SKM-1 (cell line): Measurements from ENCODE around the gene NEURL3.
"Not testable (repeated sequence)": the region's sequence is repeated elsewhere in the genome, so short reads cannot be mapped to it uniquely, and the experiment has no call there.

ENCODE experiments used
- DNase-seq: peaks from one replicate; lab custom pipeline; 2025; ENCODE audit not compliant: unreplicated experiment; lab: John Stamatoyannopoulos, UW

Gene NEURL3

DNA sequence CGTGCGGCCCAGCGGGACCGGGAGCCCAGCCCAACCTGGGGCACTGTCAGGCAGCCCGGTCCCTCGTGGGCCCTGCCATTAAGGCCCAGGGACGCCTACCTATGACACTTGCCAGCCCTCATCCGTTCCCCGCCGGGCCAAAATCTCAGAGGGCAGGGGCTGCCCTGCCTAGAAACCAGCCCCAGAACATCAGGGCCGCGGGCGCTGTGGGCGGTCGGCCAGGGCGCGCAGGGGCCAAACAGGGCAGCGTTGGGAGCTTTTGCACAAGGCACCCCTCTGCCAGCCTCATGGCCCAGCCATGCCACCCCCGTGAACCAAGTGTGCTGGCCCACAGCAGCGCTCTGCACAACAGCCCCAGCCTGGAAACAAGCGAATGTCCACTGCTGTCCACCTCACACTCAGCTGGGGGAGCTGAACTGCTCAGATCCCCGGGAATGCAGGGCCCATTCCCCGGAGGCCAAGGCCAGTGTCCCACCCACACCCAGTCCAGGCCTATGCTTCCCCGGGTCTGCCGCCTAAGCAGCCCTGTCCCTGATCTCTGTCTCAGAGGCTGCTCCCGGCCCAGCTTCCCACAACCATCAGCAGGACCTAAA, 3.5 kb upstream of the NEURL3 start:
- no peak for DNase-seq

- DNase-seq = peak; percentile 42
Measured at GRCh38 chr2:96507957-96508520, 2.9 kb upstream of the NEURL3 start.

GRCh38 chr2:96506907-96507240, 1.7 kb upstream of the NEURL3 start:
- DNase-seq = no peak

DNA sequence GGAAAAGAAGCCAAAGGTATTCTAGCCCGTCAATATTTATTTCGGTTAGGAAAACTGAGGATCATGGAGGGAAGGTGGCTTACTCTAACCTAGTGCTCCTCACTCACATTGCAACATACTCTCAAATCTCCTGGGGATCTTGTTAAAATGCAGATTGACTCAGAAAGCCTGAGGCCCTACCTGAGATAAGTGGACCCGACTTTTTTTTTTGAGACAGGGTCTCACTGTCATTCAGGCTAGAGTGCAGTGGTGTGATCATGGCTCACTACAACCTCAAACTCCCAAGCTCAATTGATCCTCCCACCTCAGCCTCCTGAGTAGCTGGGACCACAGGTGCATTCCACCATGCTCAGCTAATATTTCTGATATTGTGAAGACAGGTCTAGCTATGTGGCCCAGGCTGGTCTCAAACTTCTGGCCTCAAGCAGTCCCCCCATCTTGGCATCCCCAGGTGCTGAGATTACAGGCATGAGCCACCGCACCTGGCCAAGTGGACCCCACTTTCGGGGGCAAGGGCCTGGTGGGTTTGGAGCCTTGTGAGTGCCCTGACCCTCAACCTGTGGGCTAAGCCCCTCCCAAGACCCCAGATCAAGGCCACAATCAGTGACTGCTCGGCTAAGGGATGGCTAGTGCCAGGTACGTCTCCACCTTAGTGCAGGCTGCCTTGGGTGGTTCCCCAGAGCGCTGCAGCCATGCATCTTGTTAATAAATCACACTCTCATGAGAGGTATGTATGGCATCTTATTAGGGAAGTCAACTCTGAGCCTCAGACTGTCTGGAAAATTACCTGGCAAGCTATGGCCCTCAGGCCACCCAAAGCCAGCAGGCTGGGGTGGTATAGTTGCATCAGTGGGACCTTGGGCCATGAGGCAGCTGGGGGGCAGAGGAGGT, 1.1 kb upstream of the NEURL3 start:
- DNase-seq = no peak

DNA sequence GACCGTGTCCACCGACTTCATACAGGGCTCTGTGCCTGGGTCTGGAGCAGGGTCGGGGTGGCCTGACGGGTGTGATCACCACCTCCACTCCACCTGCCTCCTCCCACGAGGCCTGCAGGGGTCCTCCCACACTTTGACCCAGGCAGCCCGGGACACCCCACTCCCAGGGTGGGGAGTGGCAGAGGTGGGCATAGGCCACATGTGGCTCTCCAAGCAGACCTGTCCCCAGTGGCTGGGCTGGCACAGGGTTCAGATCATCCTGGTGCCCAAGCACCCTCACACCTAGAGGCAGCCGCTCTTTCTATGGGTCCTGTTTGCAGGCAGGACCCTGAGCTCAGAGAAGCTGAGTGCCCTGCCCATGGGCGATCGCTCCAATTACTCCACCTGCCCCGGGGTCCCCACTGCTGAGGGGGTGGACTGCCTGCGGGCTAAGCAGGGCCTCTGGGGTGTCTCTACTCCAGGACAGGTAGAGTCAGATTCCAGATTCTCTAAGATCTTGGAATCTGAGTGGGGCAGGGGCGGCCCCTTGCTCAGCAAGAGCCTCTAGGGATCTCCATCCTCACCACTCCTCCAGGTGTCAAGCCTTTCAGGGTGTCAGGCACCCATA, 1.4 kb downstream of the NEURL3 start:
- DNase-seq = no peak

GRCh38 chr2:96502891-96503636, 2.1 kb downstream of the NEURL3 start:
- DNase-seq = no peak

DNA sequence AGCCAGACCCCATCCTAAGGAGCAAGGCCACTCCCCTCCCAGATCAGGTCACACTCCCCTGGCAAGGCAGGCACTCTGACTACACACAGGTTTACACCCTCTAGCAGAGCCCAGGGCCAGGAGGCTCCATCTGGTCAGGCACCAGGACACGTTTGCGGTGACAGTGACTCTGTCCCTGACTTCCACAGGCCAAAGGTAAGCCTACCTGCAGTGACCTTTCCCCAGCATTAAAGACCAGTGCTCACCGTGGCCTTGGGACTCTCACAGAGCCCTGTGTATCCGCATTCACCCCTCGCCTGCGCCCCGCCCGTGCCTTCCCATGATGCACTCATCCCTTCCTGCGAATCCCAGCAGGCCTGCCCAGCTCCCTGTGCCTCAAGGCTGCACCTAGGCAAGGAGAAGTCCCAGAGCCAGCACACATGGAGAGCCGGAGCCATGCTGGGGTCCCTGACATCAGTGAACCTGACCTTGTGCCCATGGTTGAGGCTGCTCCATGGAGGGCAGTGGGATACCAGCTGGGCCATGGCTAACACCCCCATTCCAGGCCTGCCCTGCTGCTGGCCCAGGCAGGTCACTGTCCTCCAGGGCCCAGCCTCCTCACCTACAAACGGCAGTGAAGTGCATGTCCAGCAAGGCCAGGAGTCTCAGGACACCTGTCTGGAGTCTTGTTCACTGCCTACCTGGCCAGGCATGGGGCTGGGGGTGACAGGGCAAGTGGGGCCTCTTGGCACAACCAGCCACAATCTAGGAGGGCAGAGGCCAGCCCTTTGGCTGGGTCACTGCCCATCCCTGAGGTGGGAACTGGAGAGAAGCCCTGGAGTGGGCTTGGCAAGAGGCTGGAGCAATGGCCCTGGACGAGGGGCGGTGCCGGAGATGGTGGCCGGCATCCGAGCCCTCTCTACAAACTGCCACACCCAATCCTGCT, 3.0 kb downstream of the NEURL3 start:
- DNase-seq = no peak

GRCh38 chr2:96501471-96501874, 3.7 kb downstream of the NEURL3 start:
- DNase-seq = no peak

- DNase-seq = no peak
Measured at GRCh38 chr2:96500385-96501066, 4.6 kb downstream of the NEURL3 start.

DNA sequence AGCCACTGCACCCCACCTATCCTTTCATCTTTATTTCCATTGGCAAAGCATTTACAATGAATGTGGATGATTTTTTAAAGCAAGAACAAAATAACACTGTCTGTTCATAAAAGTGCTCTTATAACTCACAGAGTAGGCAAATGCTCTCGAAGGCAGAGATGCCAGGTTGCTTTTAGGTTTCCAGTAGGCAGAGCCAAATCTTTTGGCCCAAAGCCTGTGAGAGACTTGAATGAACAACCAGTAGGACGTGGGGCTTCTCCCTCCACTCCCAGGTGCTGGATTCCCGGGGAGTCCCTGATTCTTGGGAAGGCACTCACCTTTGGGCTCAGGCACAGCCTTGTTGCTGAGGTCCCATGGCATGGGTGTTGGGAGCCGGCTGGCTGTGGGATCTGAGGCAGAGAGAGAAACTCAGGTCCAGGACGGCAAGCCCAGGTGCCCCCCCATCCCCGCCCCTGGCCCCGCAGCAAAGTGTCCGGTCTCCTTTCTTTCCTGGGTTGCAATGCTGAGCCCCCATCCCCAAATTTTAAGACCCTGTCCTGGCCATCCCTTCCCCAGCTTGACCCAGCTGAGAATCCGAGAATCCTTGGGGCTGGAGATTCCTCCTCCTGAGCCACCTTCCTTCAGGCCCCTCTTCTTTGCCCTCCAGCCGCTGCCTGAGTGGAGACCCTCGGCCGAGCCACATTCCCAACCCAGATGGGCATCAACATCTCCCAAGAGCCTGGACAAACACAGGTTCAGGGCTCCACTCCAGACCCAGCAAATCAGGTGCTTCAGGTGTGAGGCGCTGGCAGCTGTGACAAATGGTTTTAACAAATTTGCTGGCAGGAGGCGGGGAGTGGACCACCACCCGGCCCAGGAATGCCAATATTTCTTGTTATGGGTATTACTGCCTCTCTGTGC, 5.8 kb downstream of the NEURL3 start:
- DNase-seq = no peak

- DNase-seq = not testable (repeated sequence)
Measured at GRCh38 chr2:96498611-96499010, 6.5 kb downstream of the NEURL3 start.

- DNase-seq = no peak
Measured at GRCh38 chr2:96498021-96498431, 7.1 kb downstream of the NEURL3 start.

DNA sequence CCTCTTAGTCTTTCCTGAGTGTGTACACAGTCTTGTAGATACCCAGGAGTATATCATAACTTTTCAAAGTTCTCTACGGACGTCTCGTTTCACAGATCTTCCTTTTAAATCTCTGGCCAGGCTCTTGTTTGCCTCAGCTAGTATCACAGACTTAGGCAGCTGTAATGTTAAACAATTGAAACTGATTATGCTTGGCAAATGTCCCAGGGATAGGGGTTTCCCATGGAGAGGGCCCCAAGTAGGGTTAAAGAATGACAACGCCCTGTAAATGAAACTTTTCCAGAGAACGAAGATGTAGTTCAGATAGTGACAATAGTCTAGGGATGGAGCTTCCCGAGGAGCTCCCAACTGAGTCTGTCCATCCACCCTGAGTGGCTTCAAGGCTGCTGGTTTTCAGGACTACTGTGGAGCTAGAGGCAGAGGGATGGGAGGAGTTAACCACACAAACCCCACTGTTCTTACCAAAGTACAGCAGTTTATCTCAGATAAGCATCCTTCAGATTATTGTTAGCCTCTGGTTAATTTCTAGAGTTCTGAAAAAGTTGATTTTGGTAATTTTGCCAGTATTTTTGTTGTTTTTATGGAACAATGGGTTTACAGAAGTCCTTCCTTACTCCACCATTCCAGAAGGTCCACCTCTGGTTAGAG, 9.1 kb downstream of the NEURL3 start:
- no peak for DNase-seq

GRCh38 chr2:96494188-96494587, 11.0 kb downstream of the NEURL3 start:
- DNase-seq = no peak

- no peak for DNase-seq
Measured at GRCh38 chr2:96493072-96493471, 12.1 kb downstream of the NEURL3 start.

- DNase-seq = no peak
Measured at GRCh38 chr2:96491860-96492497, 13.2 kb downstream of the NEURL3 start.

DNA sequence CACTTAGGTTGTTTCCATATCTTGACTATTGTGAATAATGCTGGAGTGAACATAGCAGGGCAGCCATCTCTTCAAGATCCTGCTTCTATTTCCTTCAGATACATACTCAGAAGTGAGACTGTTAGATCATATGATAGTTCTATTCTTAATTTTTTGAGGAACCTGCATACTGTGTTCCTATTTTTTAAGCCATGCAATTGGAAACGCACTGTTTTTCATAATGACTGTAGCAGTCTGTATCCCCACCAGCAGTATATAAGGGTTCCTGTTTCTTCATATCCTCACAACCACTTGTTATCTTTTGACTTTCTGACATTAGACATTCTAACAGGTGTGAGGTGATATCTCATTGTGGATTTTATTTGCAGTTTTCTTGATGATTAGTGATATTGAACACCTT, 15.5 kb downstream of the NEURL3 start:
- DNase-seq = no peak

- DNase-seq = no peak
Measured at GRCh38 chr2:96489261-96489660, 15.9 kb downstream of the NEURL3 start.
